GM11168 (cell line): ENCODE results near the gene FBLN2.
"Not testable (repeated sequence)": the region's sequence is repeated elsewhere in the genome, so short reads cannot be mapped to it uniquely, and the experiment has no call there.

ENCODE experiments used
- in situ Hi-C: fragments of 300-500 bp; cut with MboI; formaldehyde crosslinking; loops from one replicate; pipeline ENCODE4 v1.12.0; 2022; ENCODE audit warnings: low sequenced_read_pairs; ENCODE audit not compliant: unreplicated experiment

The FBLN2 gene

GRCh38 chr3:13544951-13545651 is 3.8 kb upstream of the FBLN2 start:
- in situ Hi-C loops, result no loop called here

- in situ Hi-C loops, result no loop called here
Observed at GRCh38 chr3:13545952-13546454, 2.9 kb upstream of the FBLN2 start.

GRCh38 chr3:13546667-13547171 is 2.2 kb upstream of the FBLN2 start:
- in situ Hi-C loops, result no loop called here

- in situ Hi-C loops, result no loop called here
Observed at GRCh38 chr3:13547591-13548371, 1.1 kb upstream of the FBLN2 start.

GRCh38 chr3:13549623-13550422 is 898 bp downstream of the FBLN2 start:
- in situ Hi-C loops, result no loop called here

- in situ Hi-C loops, result no loop called here
Observed at GRCh38 chr3:13550423-13550690, 1.4 kb downstream of the FBLN2 start.

GRCh38 chr3:13550791-13551360 is 2.0 kb downstream of the FBLN2 start:
- in situ Hi-C loops, result no loop called here

GRCh38 chr3:13552857-13553652 is 4.1 kb downstream of the FBLN2 start:
- in situ Hi-C loops, result no loop called here

- in situ Hi-C loops, result no loop called here
Observed at GRCh38 chr3:13553686-13554085, 4.8 kb downstream of the FBLN2 start.

GRCh38 chr3:13555753-13556152 is 6.8 kb downstream of the FBLN2 start:
- in situ Hi-C loops, result no loop called here

GRCh38 chr3:13556207-13556606 is 7.3 kb downstream of the FBLN2 start:
- in situ Hi-C loops, result no loop called here

GRCh38 chr3:13556917-13557316 is 8.0 kb downstream of the FBLN2 start:
- in situ Hi-C loops, result no loop called here

- in situ Hi-C loops, result no loop called here
Observed at GRCh38 chr3:13557417-13557816, 8.5 kb downstream of the FBLN2 start.

- in situ Hi-C loops, result no loop called here
Observed at GRCh38 chr3:13557926-13558325, 9.0 kb downstream of the FBLN2 start.

GRCh38 chr3:13558651-13559050 is 9.7 kb downstream of the FBLN2 start:
- in situ Hi-C loops, result no loop called here

GRCh38 chr3:13559764-13560525 is 11.0 kb downstream of the FBLN2 start:
- in situ Hi-C loops, result no loop called here

GRCh38 chr3:13561376-13561775 is 12.5 kb downstream of the FBLN2 start:
- in situ Hi-C loops, result no loop called here

GRCh38 chr3:13561967-13562366 is 13.0 kb downstream of the FBLN2 start:
- in situ Hi-C loops, result no loop called here

GRCh38 chr3:13562421-13562820 is 13.5 kb downstream of the FBLN2 start:
- in situ Hi-C loops, result not testable (repeated sequence)
